Hepatocyte (in vitro differentiated cells): ENCODE data around the gene THSD7B. TPM values are rescaled to one million over a fixed set of nuclear protein-coding genes. Genes with fewer than 3 reads are reported as not detected.
"Not testable (repeated sequence)": the region's sequence is repeated elsewhere in the genome, so short reads cannot be mapped to it uniquely, and the experiment has no call there.

Source experiments
- DNase-seq: peaks from one replicate; pipeline ENCODE4 v3.0.0-alpha.2; 2016; ENCODE audit warnings: low spot score
- H2AFZ ChIP-seq: fragments of 200-600 bp; sonication (generic); 2 replicates; pipeline ENCODE4 v1.6.0; 2016; ENCODE audit warnings: antibody characterized with exemption, mild to moderate bottlenecking
- H3K27ac ChIP-seq: fragments of 200-600 bp; sonication (generic); 2 replicates; pipeline ENCODE4 v1.5.1; 2016; ENCODE audit warnings: mild to moderate bottlenecking
- H3K27me3 ChIP-seq: fragments of 200-600 bp; sonication (generic); 2 replicates; pipeline ENCODE4 v1.6.1; 2016
- H3K36me3 ChIP-seq: fragments of 200-600 bp; sonication (generic); replicated peaks from 2 replicates; pipeline ENCODE4 v1.5.1; 2016; ENCODE audit warnings: low read depth; ENCODE audit not compliant: insufficient read depth
- H3K4me1 ChIP-seq: fragments of 200-600 bp; sonication (generic); 2 replicates; pipeline ENCODE4 v1.5.1; 2016; ENCODE audit warnings: mild to moderate bottlenecking, moderate library complexity; ENCODE audit not compliant: insufficient read depth
- H3K4me2 ChIP-seq: fragments of 200-600 bp; sonication (generic); 2 replicates; pipeline ENCODE4 v1.6.0; 2016
- H3K4me3 ChIP-seq: fragments of 200-600 bp; sonication (generic); 2 replicates; pipeline ENCODE4 v1.5.1; 2016; ENCODE audit warnings: mild to moderate bottlenecking
- H3K79me2 ChIP-seq: fragments of 200-600 bp; sonication (generic); 2 replicates; pipeline ENCODE4 v1.6.0; 2017; ENCODE audit warnings: mild to moderate bottlenecking
- H3K9me2 ChIP-seq: fragments of 200-600 bp; sonication (generic); replicated peaks from 2 replicates; pipeline ENCODE4 v1.6.0; 2017; ENCODE audit warnings: mild to moderate bottlenecking; ENCODE audit not compliant: insufficient read depth
- H3K9me3 ChIP-seq: fragments of 200-600 bp; sonication (generic); 2 replicates; pipeline ENCODE4 v1.5.1; 2016; ENCODE audit warnings: low read depth, mild to moderate bottlenecking
- H4K20me1 ChIP-seq: fragments of 200-600 bp; sonication (generic); 2 replicates; pipeline ENCODE4 v1.6.0; 2016; ENCODE audit warnings: mild to moderate bottlenecking; ENCODE audit not compliant: insufficient read depth, poor library complexity, severe bottlenecking
- CTCF ChIP-seq: fragments of 200-600 bp; sonication (generic); IDR thresholded peaks from 2 replicates; pipeline ENCODE4 v1.5.1; 2016; ENCODE audit warnings: antibody characterized with exemption, mild to moderate bottlenecking; ENCODE audit not compliant: poor library complexity
- EZH2 ChIP-seq: fragments of 200-600 bp; sonication (generic); IDR thresholded peaks from 2 replicates; pipeline ENCODE4 v1.6.1; 2016; ENCODE audit warnings: antibody characterized with exemption, mild to moderate bottlenecking, borderline replicate concordance
- EZH2phosphoT487 ChIP-seq: fragments of 200-600 bp; sonication (generic); IDR thresholded peaks from one replicate; pipeline ENCODE4 v1.6.1; 2018; ENCODE audit warnings: antibody characterized with exemption, mild to moderate bottlenecking, low read depth, moderate library complexity; ENCODE audit not compliant: unreplicated experiment, severe bottlenecking
- WGBS: methylation state at CpG from one replicate; pipeline ENCODE4 v1.1.6; 2016; ENCODE audit warnings: low lambda C conversion rate; ENCODE audit errors: missing lambda C conversion rate; 5-methylcytosine and 5-hydroxymethylcytosine counted together
- polyA plus RNA-seq: library from polyadenylated mRNA; unstranded; fragments of >200 nt; fragmentation: Nextera tagmentation; extraction: Ambion mirVana; gene quantifications from 2 replicates; pipeline ENCODE4 v1.2.1, GENCODE V29; 2016
- total RNA-seq: library from RNA; depleted of rRNA; stranded (reverse); fragments of >200 nt; gene quantifications from 2 replicates; pipeline ENCODE4 v1.2.3, GENCODE V29; 2014

THSD7B gene
- total and polyA plus RNA-seq, 2 experiments from 2014 or later = 0.48 to 5.7 TPM

GRCh38 chr2:137539336-137539735 is 774.0 kb downstream of the THSD7B start:
- Histone ChIP-seq H3K4me2 (no peak overlapping the region), H4K20me1 (no peaks in the 10 kb centered on the region), H3K4me1 (no peaks in the 10 kb centered on the region), H3K79me2 (no peaks in the 10 kb centered on the region), H3K27ac (no peak overlapping the region), H2AFZ (no peak overlapping the region), H3K27me3 (no peaks in the 10 kb centered on the region), H3K4me3 (no peak overlapping the region), H3K9me3 (no peaks in the 10 kb centered on the region), H3K9me2 (no peaks in the 10 kb centered on the region), H3K36me3 (no peaks in the 10 kb centered on the region)
- WGBS = 97% methylated on average over 1 of the region's 1 CpG
- TF ChIP-seq EZH2 (no peak), EZH2phosphoT487 (no peak), CTCF (no peak)
- DNase-seq = no peak

GRCh38 chr2:137547842-137548241 is 782.5 kb downstream of the THSD7B start:
- Histone ChIP-seq H3K9me3 (no peaks in the 10 kb centered on the region), H3K79me2 (no peaks in the 10 kb centered on the region), H3K4me1 (no peaks in the 10 kb centered on the region), H2AFZ (no peak overlapping the region), H3K4me2 (no peak overlapping the region), H3K36me3 (no peaks in the 10 kb centered on the region), H3K4me3 (no peak overlapping the region), H3K9me2 (no peaks in the 10 kb centered on the region), H3K27ac (no peak overlapping the region), H4K20me1 (no peaks in the 10 kb centered on the region), H3K27me3 (no peaks in the 10 kb centered on the region)
- TF ChIP-seq CTCF = no peak
- no peak for TF ChIP-seq EZH2phosphoT487
- no peak for TF ChIP-seq EZH2
- WGBS = 86% methylated on average over 6 of the region's 6 CpGs
- no peak for DNase-seq

GRCh38 chr2:137566387-137566786 is 801.0 kb downstream of the THSD7B start:
- H3K9me2 ChIP-seq = no peaks in the 10 kb centered on the region
- H2AFZ ChIP-seq = no peak overlapping the region
- H3K4me3 ChIP-seq = no peak overlapping the region
- H4K20me1 ChIP-seq = no peaks in the 10 kb centered on the region
- H3K36me3 ChIP-seq = no peaks in the 10 kb centered on the region
- 89% methylated on average over 1 of the region's 1 CpG for WGBS
- no peak for DNase-seq
- no peak overlapping the region for H3K27ac ChIP-seq
- no peak overlapping the region for H3K4me2 ChIP-seq
- TF ChIP-seq EZH2 = no peak
- no peak for TF ChIP-seq CTCF
- no peak for TF ChIP-seq EZH2phosphoT487
- no peaks in the 10 kb centered on the region for H3K9me3 ChIP-seq
- H3K79me2 ChIP-seq = no peaks in the 10 kb centered on the region
- no peaks in the 10 kb centered on the region for H3K27me3 ChIP-seq
- no peaks in the 10 kb centered on the region for H3K4me1 ChIP-seq

- H2AFZ ChIP-seq = no peak overlapping the region
- H3K36me3 ChIP-seq = no peaks in the 10 kb centered on the region
- H3K4me2 ChIP-seq = no peak overlapping the region
- no peak overlapping the region for H3K4me3 ChIP-seq
- 89% methylated on average over 3 of the region's 3 CpGs for whole genome bisulfite sequencing
- no peaks in the 10 kb centered on the region for H3K27me3 ChIP-seq
- H3K79me2 ChIP-seq = no peaks in the 10 kb centered on the region
- no peak for TF ChIP-seq EZH2
- no peak for TF ChIP-seq CTCF
- TF ChIP-seq EZH2phosphoT487 = no peak
- no peak for DNase-seq
- no peaks in the 10 kb centered on the region for H3K9me2 ChIP-seq
- no peaks in the 10 kb centered on the region for H3K4me1 ChIP-seq
- H4K20me1 ChIP-seq = no peaks in the 10 kb centered on the region
- no peak overlapping the region for H3K27ac ChIP-seq
- H3K9me3 ChIP-seq = no peaks in the 10 kb centered on the region
These were observed 805.1 kb downstream of the THSD7B start for GRCh38 chr2:137570484-137570883.

GRCh38 chr2:137587834-137588233 is 822.5 kb downstream of the THSD7B start:
- H3K79me2 ChIP-seq, H3K36me3 ChIP-seq, H3K27ac ChIP-seq, H3K4me2 ChIP-seq, H3K4me1 ChIP-seq, H3K27me3 ChIP-seq, DNase-seq, H2AFZ ChIP-seq, H4K20me1 ChIP-seq, H3K9me3 ChIP-seq, H3K4me3 ChIP-seq, H3K9me2 ChIP-seq: not testable (repeated sequence)
- 91% methylated on average over 5 of the region's 5 CpGs for WGBS

- DNase-seq, H3K79me2 ChIP-seq, H3K4me1 ChIP-seq, H3K36me3 ChIP-seq, H3K9me2 ChIP-seq, H2AFZ ChIP-seq, H3K4me3 ChIP-seq, H3K27me3 ChIP-seq, H3K9me3 ChIP-seq, H3K4me2 ChIP-seq, H3K27ac ChIP-seq, H4K20me1 ChIP-seq: not testable (repeated sequence)
- 95% methylated on average over 1 of the region's 1 CpG for WGBS
These were observed 823.2 kb downstream of the THSD7B start for GRCh38 chr2:137588578-137588977.
